GM12892 (cell line): ENCODE measurements around the gene LEMD2.

Source experiments
- POLR2A ChIP-seq: IDR thresholded peaks from 2 replicates; pipeline ENCODE4 v1.6.1; 2011; ENCODE audit warnings: low read depth, low read length, control low read depth
- TAF1 ChIP-seq: IDR thresholded peaks from 2 replicates; pipeline ENCODE4 v1.6.1; 2011; ENCODE audit warnings: low read depth, mild to moderate bottlenecking, control low read depth, low read length, borderline replicate concordance

GRCh38 chr6:33822575-33823395 lies 33.9 kb upstream of the LEMD2 start:
- TF ChIP-seq POLR2A, result no peak
- TF ChIP-seq TAF1, result no peak
